Mucosa of gallbladder (tissue), 1 donor: ENCODE measurements around the gene ANKRD13B. TPM values are rescaled to one million over a fixed set of nuclear protein-coding genes. Genes with fewer than 3 reads are reported as not detected.
A peak's percentile ranks its signal among the peaks of the same experiment; 100 is the strongest.

Experiments
- DNase-seq: peaks from one replicate; pipeline ENCODE4 v3.0.0-alpha.2; 2020; ENCODE audit warnings: low spot score
- total RNA-seq: library from RNA; stranded (reverse); gene quantifications from one replicate; pipeline ENCODE4 v1.2.1, GENCODE V29; 2021
- donor health status: DM: no; HTN: no; CAD: no.

ANKRD13B gene
- total RNA-seq, 1 donor from 2014 or later, result 13.4 TPM

GRCh38 chr17:29568331-29569244, 24.3 kb upstream of the ANKRD13B start, which contains the start of gene TP53I13:
Gene TP53I13 (plus strand): TSS chr17:29568701. CDS start chr17:29568759, 58 bp downstream.
- peak; percentile 90 for DNase-seq

- no peak for DNase-seq
Measured at GRCh38 chr17:29569245-29569950, 23.5 kb upstream of the ANKRD13B start.

- DNase-seq, result no peak
Measured at GRCh38 chr17:29570521-29570920, 22.4 kb upstream of the ANKRD13B start.

- no peak for DNase-seq
Measured at GRCh38 chr17:29571486-29571882, 21.4 kb upstream of the ANKRD13B start.

- DNase-seq, result no peak
Measured at GRCh38 chr17:29571883-29572681, 20.9 kb upstream of the ANKRD13B start.

GRCh38 chr17:29572691-29573557, 20.0 kb upstream of the ANKRD13B start:
- no peak for DNase-seq

- no peak for DNase-seq
Measured at GRCh38 chr17:29573558-29573869, 19.4 kb upstream of the ANKRD13B start.

- no peak for DNase-seq
Measured at GRCh38 chr17:29573871-29574731, 18.8 kb upstream of the ANKRD13B start.

- peak; percentile 80 for DNase-seq
Measured at GRCh38 chr17:29574732-29575510, 18.0 kb upstream of the ANKRD13B start.

- DNase-seq, result no peak
Measured at GRCh38 chr17:29575511-29576213, 17.3 kb upstream of the ANKRD13B start.

- DNase-seq, result no peak
Measured at GRCh38 chr17:29576214-29577000, 16.5 kb upstream of the ANKRD13B start.

GRCh38 chr17:29577001-29577370, 15.9 kb upstream of the ANKRD13B start:
- DNase-seq, result no peak

GRCh38 chr17:29577385-29578211, 15.3 kb upstream of the ANKRD13B start:
- DNase-seq, result no peak

GRCh38 chr17:29578626-29579485, 14.1 kb upstream of the ANKRD13B start:
- no peak for DNase-seq

GRCh38 chr17:29579866-29580771, 12.8 kb upstream of the ANKRD13B start:
- DNase-seq, result peak; percentile 86
